PC-3 (cell line): ENCODE data around the gene LRRFIP1. TPM values are rescaled to one million over a fixed set of nuclear protein-coding genes. Genes with fewer than 3 reads are reported as not detected.
"Not testable (repeated sequence)": the region's sequence is repeated elsewhere in the genome, so short reads cannot be mapped to it uniquely, and the experiment has no call there.

Experiments used
- ATAC-seq: fragments of 200-7000 bp; cut with Tn5 transposase; 2 replicates; pipeline ENCODE4 v1.9.1; 2020; ENCODE audit warnings: mild to moderate bottlenecking, moderate library complexity
- BruUV-seq: library from RNA; stranded (reverse); fragments of 400-500 nt; replicated peaks from 2 replicates; lab custom pipeline; 2021; lab: Mats Ljungman, UMichigan
- CTCF ChIA-PET: fragments of 300-600 bp; sonication (Branson Sonifier 250); formaldehyde crosslinking; loops from one replicate; lab custom pipeline; 2022; ENCODE audit warnings: antibody characterized with exemption; lab: Charles Lee
- POLR2A ChIA-PET: fragments of 300-600 bp; sonication (Branson Sonifier 250); formaldehyde crosslinking; loops from one replicate; lab custom pipeline; 2022; ENCODE audit warnings: antibody characterized with exemption; ENCODE audit not compliant: unreplicated experiment; lab: Charles Lee
- DNase-seq: peaks from one replicate; pipeline ENCODE4 v3.0.0-alpha.2; 2015
- H2AFZ ChIP-seq: fragments of 300-600 bp; sonication (generic); 2 replicates; pipeline ENCODE4 v1.6.0; 2016; ENCODE audit warnings: antibody characterized with exemption, low read length
- H3F3A ChIP-seq: fragments of 300-600 bp; sonication (generic); one replicate; pipeline ENCODE4 v1.6.0; 2017; ENCODE audit warnings: antibody characterized with exemption, low read length, control low read depth, mild to moderate bottlenecking; ENCODE audit not compliant: unreplicated experiment
- H3K27ac ChIP-seq: fragments of 300-600 bp; sonication (generic); 2 replicates; pipeline ENCODE4 v1.5.1; 2016; ENCODE audit warnings: mild to moderate bottlenecking, low read length
- H3K27me3 ChIP-seq: fragments of 300-600 bp; sonication (generic); 2 replicates; pipeline ENCODE4 v1.6.1; 2016; ENCODE audit warnings: low read length, mixed read lengths
- H3K36me3 ChIP-seq: fragments of 300-600 bp; sonication (generic); 2 replicates; pipeline ENCODE4 v1.6.1; 2016; ENCODE audit warnings: low read depth, mixed run types, low read length, mixed read lengths
- H3K4me1 ChIP-seq: fragments of 300-600 bp; sonication (generic); 2 replicates; pipeline ENCODE4 v1.5.1; 2016; ENCODE audit warnings: low read length; ENCODE audit not compliant: insufficient read depth
- H3K4me2 ChIP-seq: fragments of 300-600 bp; sonication (generic); 2 replicates; pipeline ENCODE4 v1.6.0; 2016; ENCODE audit warnings: low read length
- H3K4me3 ChIP-seq: fragments of 300-600 bp; sonication (generic); 2 replicates; pipeline ENCODE4 v1.5.1; 2016; ENCODE audit warnings: mild to moderate bottlenecking, low read length, mixed read lengths
- H3K79me2 ChIP-seq: fragments of 300-600 bp; sonication (generic); 2 replicates; pipeline ENCODE4 v1.6.1; 2017; ENCODE audit warnings: low read length, mixed read lengths
- H3K9ac ChIP-seq: fragments of 300-600 bp; sonication (generic); 2 replicates; pipeline ENCODE4 v1.6.0; 2016; ENCODE audit warnings: mild to moderate bottlenecking, low read length
- H3K9me2 ChIP-seq: fragments of 300-600 bp; sonication (generic); replicated peaks from 2 replicates; pipeline ENCODE4 v1.6.1; 2016; ENCODE audit warnings: mixed run types, low read length, mixed read lengths
- H3K9me3 ChIP-seq: fragments of 300-600 bp; sonication (generic); 2 replicates; pipeline ENCODE4 v1.6.1; 2016; ENCODE audit warnings: low read length, mixed read lengths
- H4K20me1 ChIP-seq: fragments of 300-600 bp; sonication (generic); 2 replicates; pipeline ENCODE4 v1.6.1; 2016; ENCODE audit warnings: low read length, mixed read lengths
- EZH2 ChIP-seq: fragments of 300-600 bp; sonication (generic); IDR thresholded peaks from one replicate; pipeline ENCODE4 v1.6.1; 2017; ENCODE audit warnings: antibody characterized with exemption, mild to moderate bottlenecking, low read length; ENCODE audit not compliant: unreplicated experiment
- EZH2phosphoT487 ChIP-seq: fragments of 300-600 bp; sonication (generic); IDR thresholded peaks from 2 replicates; pipeline ENCODE4 v1.6.1; 2018; ENCODE audit warnings: mild to moderate bottlenecking, antibody characterized with exemption, low read length, borderline replicate concordance
- intact Hi-C: fragments of 100-400 bp; cut with micrococcal nuclease; formaldehyde crosslinking; loops from 2 replicates; pipeline ENCODE4 v1.9.0; 2023
- total RNA-seq: library from RNA; depleted of rRNA; stranded (reverse); fragments of >200 nt; gene quantifications from 2 replicates; pipeline ENCODE4 v1.2.3, GENCODE V29; 2014
- TF ChIP-seq, protein P1 (sequence below): fragments of 300-600 bp; sonication (generic); conservative IDR thresholded peaks from 2 replicates; pipeline ENCODE4 v1.5.1; 2017; ENCODE audit warnings: antibody characterized with exemption, low read depth, mild to moderate bottlenecking, low read length

Gene LRRFIP1
- total RNA-seq, 1 experiment from 2014 or later = 87.8 TPM

- Histone ChIP-seq H4K20me1 (no peaks in the 10 kb centered on the region), H3K9ac (no peak overlapping the region), H3K79me2 (peaks cover 16% of the 10 kb centered on the region), H3K9me2 (no peaks in the 10 kb centered on the region), H3K9me3 (no peaks in the 10 kb centered on the region), H3K4me2 (no peak overlapping the region), H3F3A (no peaks in the 10 kb centered on the region), H3K27me3 (no peaks in the 10 kb centered on the region), H3K27ac (no peak overlapping the region), H3K4me3 (no peak overlapping the region), H2AFZ (no peak overlapping the region), H3K36me3 (peaks cover 40% of the 10 kb centered on the region; the same call in 1 of the 2 replicates), H3K4me1 (no peaks in the 10 kb centered on the region)
- DNase-seq (no peak), ATAC-seq (no peak)
- no TSS peak for BruUV-seq
- CTCF ChIA-PET = interaction anchor here (0.7 kb wide), 1 partner anchor 109 kb away, joined by 11 read pairs; no protein-coding TSS in a partner anchor
- TF ChIP-seq, protein P1, sequence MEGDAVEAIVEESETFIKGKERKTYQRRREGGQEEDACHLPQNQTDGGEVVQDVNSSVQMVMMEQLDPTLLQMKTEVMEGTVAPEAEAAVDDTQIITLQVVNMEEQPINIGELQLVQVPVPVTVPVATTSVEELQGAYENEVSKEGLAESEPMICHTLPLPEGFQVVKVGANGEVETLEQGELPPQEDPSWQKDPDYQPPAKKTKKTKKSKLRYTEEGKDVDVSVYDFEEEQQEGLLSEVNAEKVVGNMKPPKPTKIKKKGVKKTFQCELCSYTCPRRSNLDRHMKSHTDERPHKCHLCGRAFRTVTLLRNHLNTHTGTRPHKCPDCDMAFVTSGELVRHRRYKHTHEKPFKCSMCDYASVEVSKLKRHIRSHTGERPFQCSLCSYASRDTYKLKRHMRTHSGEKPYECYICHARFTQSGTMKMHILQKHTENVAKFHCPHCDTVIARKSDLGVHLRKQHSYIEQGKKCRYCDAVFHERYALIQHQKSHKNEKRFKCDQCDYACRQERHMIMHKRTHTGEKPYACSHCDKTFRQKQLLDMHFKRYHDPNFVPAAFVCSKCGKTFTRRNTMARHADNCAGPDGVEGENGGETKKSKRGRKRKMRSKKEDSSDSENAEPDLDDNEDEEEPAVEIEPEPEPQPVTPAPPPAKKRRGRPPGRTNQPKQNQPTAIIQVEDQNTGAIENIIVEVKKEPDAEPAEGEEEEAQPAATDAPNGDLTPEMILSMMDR = no peak
- TF ChIP-seq EZH2 (no peak), EZH2phosphoT487 (no peak)
- intact Hi-C loops = no loop called here
- POLR2A ChIA-PET = no interaction called here
These were observed 122.6 kb downstream of the LRRFIP1 start for GRCh38 chr2:237749961-237750360.

GRCh38 chr2:237750441-237750840, 123.1 kb downstream of the LRRFIP1 start:
- H4K20me1 ChIP-seq, H3K9me3 ChIP-seq, DNase-seq, POLR2A ChIA-PET, H3K9me2 ChIP-seq, H3K27me3 ChIP-seq, H3K9ac ChIP-seq, H3K4me3 ChIP-seq, ATAC-seq, H2AFZ ChIP-seq, H3K27ac ChIP-seq, CTCF ChIA-PET, H3K4me2 ChIP-seq, H3F3A ChIP-seq, intact Hi-C loops, H3K4me1 ChIP-seq, BruUV-seq: not testable (repeated sequence)
- Histone ChIP-seq H3K79me2 (peaks cover 12% of the 10 kb centered on the region), H3K36me3 (peaks cover 44% of the 10 kb centered on the region; the same call in 1 of the 2 replicates)

- Histone ChIP-seq H3K9ac (no peak overlapping the region), H3K27ac (no peak overlapping the region), H3K4me3 (no peak overlapping the region), H2AFZ (no peak overlapping the region), H3K79me2 (no peaks in the 10 kb centered on the region), H3K9me3 (no peaks in the 10 kb centered on the region), H3K4me2 (no peak overlapping the region), H3K9me2 (no peaks in the 10 kb centered on the region), H4K20me1 (no peaks in the 10 kb centered on the region), H3F3A (no peaks in the 10 kb centered on the region), H3K27me3 (no peaks in the 10 kb centered on the region), H3K4me1 (no peaks in the 10 kb centered on the region), H3K36me3 (peaks cover 62% of the 10 kb centered on the region; the same call in 1 of the 2 replicates)
- ChIA-PET CTCF (no interaction called here), POLR2A (no interaction called here)
- DNase-seq (no peak), ATAC-seq (no peak)
- intact Hi-C loops = no loop called here
- no TSS peak for BruUV-seq
- TF ChIP-seq EZH2phosphoT487 (no peak), EZH2 (no peak)
- TF ChIP-seq, protein P1 = no peak
These were observed 125.4 kb downstream of the LRRFIP1 start for GRCh38 chr2:237752761-237753165.
